ENCODE measurements around the gene SIGLEC5.

SIGLEC5 gene

DNA sequence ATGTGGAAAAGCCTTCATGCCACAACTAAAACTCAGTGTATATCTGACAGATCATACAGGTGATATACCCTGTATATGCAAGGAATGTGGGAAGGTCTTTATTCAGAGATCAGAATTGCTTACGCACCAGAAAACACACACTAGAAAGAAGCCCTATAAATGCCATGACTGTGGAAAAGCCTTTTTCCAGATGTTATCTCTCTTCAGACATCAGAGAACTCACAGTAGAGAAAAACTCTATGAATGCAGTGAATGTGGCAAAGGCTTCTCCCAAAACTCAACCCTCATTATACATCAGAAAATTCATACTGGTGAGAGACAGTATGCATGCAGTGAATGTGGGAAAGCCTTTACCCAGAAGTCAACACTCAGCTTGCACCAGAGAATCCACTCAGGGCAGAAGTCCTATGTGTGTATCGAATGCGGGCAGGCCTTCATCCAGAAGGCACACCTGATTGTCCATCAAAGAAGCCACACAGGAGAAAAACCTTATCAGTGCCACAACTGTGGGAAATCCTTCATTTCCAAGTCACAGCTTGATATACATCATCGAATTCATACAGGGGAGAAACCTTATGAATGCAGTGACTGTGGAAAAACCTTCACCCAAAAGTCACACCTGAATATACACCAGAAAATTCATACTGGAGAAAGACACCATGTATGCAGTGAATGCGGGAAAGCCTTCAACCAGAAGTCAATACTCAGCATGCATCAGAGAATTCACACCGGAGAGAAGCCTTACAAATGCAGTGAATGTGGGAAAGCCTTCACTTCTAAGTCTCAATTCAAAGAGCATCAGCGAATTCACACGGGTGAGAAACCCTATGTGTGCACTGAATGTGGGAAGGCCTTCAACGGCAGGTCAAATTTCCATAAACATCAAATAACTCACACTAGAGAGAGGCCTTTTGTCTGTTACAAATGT lies 42.7 kb downstream of the SIGLEC5 start:
- DNase-seq = no peak

DNA sequence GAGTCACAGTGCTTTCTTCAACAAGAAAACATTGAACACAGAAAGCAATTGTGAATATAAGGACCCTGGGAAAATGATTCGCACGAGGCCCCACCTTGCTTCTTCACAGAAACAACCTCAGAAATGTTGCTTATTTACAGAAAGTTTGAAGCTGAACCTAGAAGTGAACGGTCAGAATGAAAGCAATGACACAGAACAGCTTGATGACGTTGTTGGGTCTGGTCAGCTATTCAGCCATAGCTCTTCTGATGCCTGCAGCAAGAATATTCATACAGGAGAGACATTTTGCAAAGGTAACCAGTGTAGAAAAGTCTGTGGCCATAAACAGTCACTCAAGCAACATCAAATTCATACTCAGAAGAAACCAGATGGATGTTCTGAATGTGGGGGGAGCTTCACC lies 43.4 kb downstream of the SIGLEC5 start:
- DNase-seq = no peak

- DNase-seq = no peak
These were observed 44.0 kb downstream of the SIGLEC5 start for GRCh38 chr19:51586103-51586728.

DNA sequence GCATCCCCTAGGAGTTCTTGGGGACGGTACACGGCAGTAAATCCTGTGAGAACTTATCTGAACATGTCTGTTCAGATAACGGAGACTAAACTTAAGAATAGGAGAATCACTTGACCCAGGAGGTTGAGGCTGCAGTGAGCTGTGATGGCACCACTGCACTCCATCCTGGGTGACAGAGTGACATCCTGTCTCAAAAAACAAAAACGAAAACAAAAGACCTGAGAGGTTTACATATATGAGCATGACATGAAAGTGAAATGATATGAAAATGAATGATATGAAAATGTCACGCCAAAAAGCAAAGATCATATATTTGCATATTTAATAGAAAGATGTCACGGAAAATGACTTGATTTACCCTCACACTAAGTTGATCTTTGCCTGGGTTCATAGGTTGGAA lies 53.4 kb downstream of the SIGLEC5 start:
- DNase-seq = no peak

GRCh38 chr19:51573331-51573730 lies 56.9 kb downstream of the SIGLEC5 start:
- no peak for DNase-seq

GRCh38 chr19:51572908-51573307 lies 57.3 kb downstream of the SIGLEC5 start:
- DNase-seq = no peak

DNA sequence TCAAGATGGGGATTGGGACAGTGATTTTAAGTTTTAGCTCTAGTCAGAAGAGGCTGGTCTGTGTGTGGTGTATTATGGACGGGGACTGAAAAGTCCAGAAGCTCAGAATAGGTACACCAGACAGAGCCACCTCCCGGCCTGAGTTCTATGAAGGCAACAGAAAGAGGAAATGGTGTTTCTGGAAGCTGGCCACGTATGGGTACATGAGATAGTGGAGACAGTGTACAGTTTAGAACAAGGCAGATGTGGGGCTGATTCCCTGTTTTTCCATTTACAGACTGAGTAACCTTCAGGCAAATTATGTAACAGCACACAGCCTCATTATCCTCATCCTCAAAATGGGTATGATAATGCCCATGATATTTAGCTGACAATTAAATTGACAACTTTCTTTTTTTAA lies 57.8 kb downstream of the SIGLEC5 start:
- DNase-seq = no peak

DNA sequence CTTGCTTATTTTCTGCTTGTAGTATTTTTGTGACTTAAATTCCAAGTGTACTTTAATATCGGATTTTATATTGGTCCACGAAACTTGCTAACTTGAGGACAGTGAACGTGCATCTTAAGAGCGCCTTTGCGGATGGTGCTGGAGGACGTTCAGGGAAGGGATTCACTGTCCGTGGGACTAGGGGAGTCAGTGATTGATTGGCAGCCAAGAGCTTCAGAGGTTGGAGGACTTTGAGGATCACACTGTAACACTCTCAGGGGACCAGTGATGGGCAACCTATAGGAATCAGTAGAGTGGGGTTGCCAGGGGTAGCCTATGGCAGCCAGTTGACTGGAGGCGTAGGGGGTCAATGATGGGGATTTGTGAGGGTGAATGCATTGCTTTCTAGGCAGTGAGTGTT lies 58.6 kb downstream of the SIGLEC5 start:
- DNase-seq = no peak

DNA sequence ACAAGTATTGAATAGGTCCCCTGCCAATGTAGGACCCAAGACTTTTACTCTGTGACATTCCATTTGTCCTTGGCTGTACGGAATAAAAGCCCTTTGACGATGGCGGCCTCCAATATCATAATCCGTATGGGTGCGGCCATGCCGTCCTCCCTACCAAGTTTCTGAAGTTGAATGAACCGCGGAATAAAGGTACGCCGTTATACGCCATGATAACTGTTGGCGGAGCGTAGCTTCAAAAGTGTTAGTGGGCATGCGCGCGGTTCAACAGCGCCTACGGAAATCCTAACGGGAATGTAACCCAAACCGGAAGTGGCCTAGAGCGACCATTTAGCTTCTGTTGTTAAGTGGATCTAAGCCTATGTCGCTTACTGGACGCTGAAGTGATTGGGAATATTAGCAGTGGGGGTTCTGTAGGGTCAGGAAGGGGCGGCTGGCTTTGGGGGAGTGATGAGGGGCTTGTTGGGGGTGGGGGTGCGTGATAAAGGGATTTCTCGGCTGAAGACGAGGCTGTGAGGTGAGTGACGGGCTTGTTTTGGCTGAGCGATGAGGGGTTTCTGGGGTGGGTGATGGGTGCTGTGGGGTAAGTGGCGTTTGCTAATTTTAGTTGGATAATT lies 59.1 kb downstream of the SIGLEC5 start, which contains the start of gene ZNF175:
Gene ZNF175 (plus strand): TSS at position 322 of the 614 bp plus-strand sequence. CDS start 2,047 bp downstream, outside the sequence.
- DNase-seq = peak; percentile 82

DNA sequence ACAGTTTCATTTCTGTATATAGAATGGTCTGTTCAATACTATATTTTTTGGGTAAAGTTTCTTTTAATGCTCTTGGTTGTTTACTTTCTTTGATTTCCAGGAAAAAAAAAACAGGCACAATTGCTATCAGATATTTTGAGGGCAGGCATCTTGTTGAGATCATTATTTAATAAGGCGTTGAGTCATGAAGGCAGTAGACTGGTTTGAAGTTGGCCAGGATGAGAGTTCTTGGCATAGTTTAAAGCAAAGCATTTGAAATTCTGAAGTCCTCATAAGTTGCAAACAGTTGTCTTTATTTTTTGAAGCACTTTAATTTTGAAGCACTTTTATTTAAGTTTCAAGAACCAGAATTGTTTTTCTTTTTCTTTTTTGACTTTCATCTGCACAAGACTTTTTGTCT lies 61.7 kb downstream of the SIGLEC5 start:
- no peak for DNase-seq

GRCh38 chr19:51567583-51567982 lies 62.6 kb downstream of the SIGLEC5 start:
- no peak for DNase-seq

DNA sequence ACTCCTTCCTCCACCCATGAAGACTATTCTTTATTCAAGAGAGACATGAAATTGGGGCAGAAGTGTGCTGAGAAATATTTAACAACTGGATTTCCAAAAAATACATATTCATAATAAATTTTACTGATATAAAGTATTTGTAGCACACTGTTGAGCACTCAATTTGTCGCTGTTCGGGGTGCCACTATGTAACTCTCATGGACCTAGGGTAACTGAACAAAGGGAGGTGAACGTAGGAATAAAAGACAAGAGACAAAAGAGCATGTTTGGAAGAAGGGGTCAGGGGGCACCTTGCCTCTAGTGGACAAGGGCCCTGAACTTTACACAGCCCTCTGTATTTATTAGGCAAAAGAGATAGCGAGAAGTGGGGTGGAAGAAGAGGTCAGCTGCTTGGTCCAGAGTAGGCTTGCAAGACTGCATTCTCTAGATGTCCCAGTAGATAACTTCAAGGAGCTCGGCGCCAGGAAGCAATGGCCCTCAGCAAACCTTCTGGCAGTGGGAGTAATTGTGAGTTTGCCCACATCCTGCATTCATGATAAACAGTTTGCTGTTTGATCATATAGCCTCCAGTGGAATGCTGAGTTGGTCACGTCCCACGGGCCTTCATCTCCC lies 63.6 kb downstream of the SIGLEC5 start:
- DNase-seq = no peak

GRCh38 chr19:51565583-51565982 lies 64.6 kb downstream of the SIGLEC5 start:
- DNase-seq = no peak

DNA sequence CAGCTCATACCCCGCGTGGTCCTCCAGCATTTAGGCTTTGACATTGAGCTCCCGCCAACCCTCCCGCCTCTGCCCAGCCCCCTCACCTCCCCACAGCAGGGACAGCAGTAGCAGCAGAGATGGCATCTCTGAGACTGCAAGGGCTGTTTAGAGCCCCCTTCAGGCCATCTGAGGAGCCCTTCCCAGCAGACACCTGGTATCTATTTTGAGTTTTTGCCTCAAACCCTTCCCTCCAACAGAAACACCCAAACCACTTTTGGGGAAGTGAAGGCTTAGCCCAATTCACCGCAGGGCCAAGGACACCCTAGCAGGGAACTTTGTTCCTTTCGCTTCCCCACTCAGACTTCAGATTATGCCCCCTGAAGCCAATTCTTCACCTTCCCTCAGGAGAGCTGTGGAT lies 65.4 kb downstream of the SIGLEC5 start:
- DNase-seq = no peak

All from activated T-cell treated with anti-CD3 and anti-CD28 coated beads for 4 hours (primary cell).